Measurements from ENCODE around the gene ANTXR2. TPM values are rescaled to one million over a fixed set of nuclear protein-coding genes. Genes with fewer than 3 reads are reported as not detected.
A peak's percentile ranks its signal among the peaks of the same experiment; 100 is the strongest.

ANTXR2 gene
- total RNA-seq, 2 donors from 2014 or later = 13.6 to 16.4 TPM

DNA sequence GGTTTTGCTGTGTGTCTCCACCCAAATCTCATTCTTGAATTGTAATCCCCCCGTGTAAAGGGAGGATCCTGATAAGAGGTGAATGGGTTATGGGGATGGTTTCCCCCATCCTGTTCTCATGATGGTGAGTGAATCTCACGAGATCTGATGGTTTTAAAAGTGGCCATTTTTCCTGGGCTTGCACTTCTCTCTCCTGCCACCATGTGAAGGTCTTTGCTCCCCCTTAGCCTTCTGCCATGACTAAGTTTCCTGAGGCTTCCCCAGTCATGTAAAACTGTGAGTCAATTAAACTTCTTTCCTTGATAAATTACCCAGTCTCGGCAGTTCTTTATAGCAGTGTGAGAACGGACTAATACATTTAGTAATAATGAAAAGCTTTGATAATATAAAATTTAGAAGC, 46.9 kb downstream of the ANTXR2 start:
- H3K4me1 ChIP-seq (ENCODE audit: control insufficient read depth, insufficient read depth, low read length) = no peaks in the 10 kb centered on the region
- H3K9ac ChIP-seq (ENCODE audit: extremely low read depth, low read length, poor library complexity, severe bottlenecking) = no peak overlapping the region
- Mint-ChIP-seq H3K4me1 (no peaks in the 10 kb centered on the region), H3K27me3 (ENCODE audit: insufficient read depth) (no peaks in the 10 kb centered on the region), H3K9me3 (no peaks in the 10 kb centered on the region), H3K27ac (no peak overlapping the region), H3K4me3 (no peak overlapping the region), H3K36me3 (ENCODE audit: low read depth) (no peaks in the 10 kb centered on the region)
- H3K36me3 ChIP-seq (ENCODE audit: control insufficient read depth, insufficient read depth, low read length) = no peaks in the 10 kb centered on the region
- 83% methylated on average over 2 of the region's 4 CpGs; no CpG with 5 or more reads in 1 of the 2 experiments for WGBS, 2 experiments (ENCODE audit: insufficient coverage in 1 of 2, insufficient read length in 1 of 2)
- no peak overlapping the region for H3K4me3 ChIP-seq (ENCODE audit: low read length)
- H3K27ac ChIP-seq (ENCODE audit: low read depth, low read length) = no peak overlapping the region
- no peaks in the 10 kb centered on the region for H3K27me3 ChIP-seq (ENCODE audit: control insufficient read depth, insufficient read depth, low read length, poor library complexity, severe bottlenecking)
- no peaks in the 10 kb centered on the region for H3K9me3 ChIP-seq (ENCODE audit: control insufficient read depth, low read length)
- DNase-seq = no peak
- peak; percentile 54 for TF ChIP-seq CTCF (conservative IDR thresholded peaks at IDR 0.05)

DNA sequence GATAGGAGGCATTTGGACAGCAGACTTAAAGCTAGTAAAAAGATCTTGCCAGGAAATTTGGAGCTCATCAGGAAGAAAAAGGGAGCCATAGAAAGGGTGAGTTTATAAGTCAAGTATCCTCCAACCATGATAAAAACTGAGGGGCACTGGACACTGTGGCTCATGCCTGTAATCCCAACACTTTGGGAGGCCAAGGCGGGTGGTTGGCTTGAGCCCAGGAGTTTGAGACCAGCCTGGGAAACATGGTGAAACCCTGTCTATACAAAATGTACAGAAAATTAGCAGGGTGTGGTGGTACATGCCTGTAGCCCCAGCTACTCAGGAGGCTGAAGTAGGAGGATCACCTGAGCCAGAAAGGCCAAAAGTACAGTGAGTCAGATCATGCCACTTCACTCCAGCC, 48.7 kb downstream of the ANTXR2 start:
- Mint-ChIP-seq H3K27me3 (ENCODE audit: insufficient read depth) (no peaks in the 10 kb centered on the region), H3K27ac (no peak overlapping the region), H3K36me3 (ENCODE audit: low read depth) (no peaks in the 10 kb centered on the region), H3K9me3 (no peaks in the 10 kb centered on the region), H3K4me1 (no peaks in the 10 kb centered on the region), H3K4me3 (no peak overlapping the region)
- DNase-seq = no peak
- 84 to 100% methylated on average over 1 of the region's 1 CpG for WGBS, 2 experiments (ENCODE audit: insufficient coverage in 1 of 2, insufficient read length in 1 of 2)
- no peak for TF ChIP-seq CTCF (conservative IDR thresholded peaks at IDR 0.05)
- no peaks in the 10 kb centered on the region for H3K9me3 ChIP-seq (ENCODE audit: control insufficient read depth, low read length)
- no peaks in the 10 kb centered on the region for H3K27me3 ChIP-seq (ENCODE audit: control insufficient read depth, insufficient read depth, low read length, poor library complexity, severe bottlenecking)
- H3K4me1 ChIP-seq (ENCODE audit: control insufficient read depth, insufficient read depth, low read length) = no peaks in the 10 kb centered on the region
- no peaks in the 10 kb centered on the region for H3K36me3 ChIP-seq (ENCODE audit: control insufficient read depth, insufficient read depth, low read length)
- H3K4me3 ChIP-seq (ENCODE audit: low read length) = no peak overlapping the region
- no peak overlapping the region for H3K9ac ChIP-seq (ENCODE audit: extremely low read depth, low read length, poor library complexity, severe bottlenecking)
- H3K27ac ChIP-seq (ENCODE audit: low read depth, low read length) = no peak overlapping the region

- H3K27me3 Mint-ChIP-seq (ENCODE audit: insufficient read depth) = no peaks in the 10 kb centered on the region
- TF ChIP-seq CTCF (conservative IDR thresholded peaks at IDR 0.05) = no peak
- H3K27me3 ChIP-seq (ENCODE audit: control insufficient read depth, insufficient read depth, low read length, poor library complexity, severe bottlenecking) = no peaks in the 10 kb centered on the region
- no peak for DNase-seq
- H3K4me3 ChIP-seq (ENCODE audit: low read length) = no peak overlapping the region
- no peaks in the 10 kb centered on the region for H3K4me1 Mint-ChIP-seq
- no peak overlapping the region for H3K27ac Mint-ChIP-seq
- H3K4me1 ChIP-seq (ENCODE audit: control insufficient read depth, insufficient read depth, low read length) = no peaks in the 10 kb centered on the region
- H3K36me3 Mint-ChIP-seq (ENCODE audit: low read depth) = no peaks in the 10 kb centered on the region
- no peaks in the 10 kb centered on the region for H3K36me3 ChIP-seq (ENCODE audit: control insufficient read depth, insufficient read depth, low read length)
- H3K27ac ChIP-seq (ENCODE audit: low read depth, low read length) = no peak overlapping the region
- no peak overlapping the region for H3K4me3 Mint-ChIP-seq
- WGBS, 2 experiments (ENCODE audit: insufficient coverage in 1 of 2, insufficient read length in 1 of 2) = 100% methylated on average over 3 of the region's 3 CpGs; no CpG with 5 or more reads in 1 of the 2 experiments
- no peak overlapping the region for H3K9ac ChIP-seq (ENCODE audit: extremely low read depth, low read length, poor library complexity, severe bottlenecking)
- no peaks in the 10 kb centered on the region for H3K9me3 ChIP-seq (ENCODE audit: control insufficient read depth, low read length)
- no peaks in the 10 kb centered on the region for H3K9me3 Mint-ChIP-seq
Measured at GRCh38 chr4:80022282-80022681, 50.7 kb downstream of the ANTXR2 start.

All from endodermal cell (in vitro differentiated cells).